KOPT-K1 (cell line): ENCODE data around the gene PLA2G4E.

Experiments used
- H3K27ac ChIP-seq: fragments of 200-600 bp; sonication (generic); 2 replicates; pipeline ENCODE4 v1.5.1; 2016; ENCODE audit warnings: antibody characterized with exemption, mild to moderate bottlenecking, low read depth, low read length; ENCODE audit not compliant: poor library complexity, severe bottlenecking
- H3K36me3 ChIP-seq: fragments of 200-600 bp; sonication (generic); 2 replicates; pipeline ENCODE4 v1.5.1; 2017; ENCODE audit warnings: antibody characterized with exemption, mild to moderate bottlenecking, low read length, moderate library complexity; ENCODE audit not compliant: insufficient read depth
- H3K9me3 ChIP-seq: fragments of 200-600 bp; sonication (generic); 2 replicates; pipeline ENCODE4 v1.5.1; 2017; ENCODE audit warnings: antibody characterized with exemption, low read length, mild to moderate bottlenecking; ENCODE audit not compliant: insufficient read depth, poor library complexity, severe bottlenecking

The PLA2G4E gene

GRCh38 chr15:42059661-42060476 is 39.0 kb upstream of the PLA2G4E start:
- no peaks in the 10 kb centered on the region for H3K9me3 ChIP-seq
- H3K27ac ChIP-seq = no peak overlapping the region
- H3K36me3 ChIP-seq = no peaks in the 10 kb centered on the region

DNA sequence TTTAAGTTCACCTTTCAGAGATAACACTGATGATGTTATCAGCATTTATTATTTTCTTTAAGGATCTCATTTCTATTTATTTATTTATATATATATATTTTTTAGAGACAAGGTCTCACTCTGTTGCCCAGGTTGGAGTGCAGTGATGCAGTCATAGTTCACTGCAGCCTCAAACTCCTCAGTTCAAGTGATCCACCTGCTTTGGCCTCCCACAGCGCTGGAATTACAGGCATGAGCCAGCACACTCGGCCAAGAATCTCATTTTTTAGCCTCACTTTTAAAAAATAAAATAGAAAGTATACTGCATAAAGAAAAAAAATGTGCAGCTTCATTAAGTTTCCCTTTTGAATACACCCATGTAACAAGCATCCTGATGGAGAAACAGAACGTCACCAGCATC is 37.9 kb upstream of the PLA2G4E start:
- Histone ChIP-seq H3K27ac (no peak overlapping the region), H3K36me3 (no peaks in the 10 kb centered on the region), H3K9me3 (no peaks in the 10 kb centered on the region)

GRCh38 chr15:42057799-42058646 is 37.2 kb upstream of the PLA2G4E start:
- Histone ChIP-seq H3K27ac (no peak overlapping the region), H3K9me3 (no peaks in the 10 kb centered on the region), H3K36me3 (no peaks in the 10 kb centered on the region)

GRCh38 chr15:42056934-42057798 is 36.3 kb upstream of the PLA2G4E start:
- no peaks in the 10 kb centered on the region for H3K36me3 ChIP-seq
- H3K27ac ChIP-seq = no peak overlapping the region
- H3K9me3 ChIP-seq = no peaks in the 10 kb centered on the region

DNA sequence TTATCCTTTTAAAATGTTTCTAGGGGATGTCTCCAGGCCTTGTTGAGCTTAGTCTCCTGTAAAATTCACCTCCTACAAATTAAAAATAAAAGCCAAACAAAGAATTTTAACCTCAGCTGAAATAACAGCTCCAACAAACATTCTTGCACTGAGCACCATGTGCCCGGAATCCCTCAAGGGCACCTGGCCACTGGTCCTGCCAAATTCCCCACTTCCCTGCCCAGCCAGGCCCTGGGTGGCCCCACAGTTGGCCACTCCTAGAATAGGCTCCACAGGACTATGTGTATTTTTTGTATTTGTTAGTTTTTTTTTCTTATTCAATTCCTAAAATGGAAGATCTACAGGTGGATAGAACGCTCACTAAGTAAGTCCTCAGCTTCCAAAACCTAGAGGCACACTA is 33.1 kb upstream of the PLA2G4E start:
- no peak overlapping the region for H3K27ac ChIP-seq
- H3K9me3 ChIP-seq = no peaks in the 10 kb centered on the region
- H3K36me3 ChIP-seq = no peaks in the 10 kb centered on the region

DNA sequence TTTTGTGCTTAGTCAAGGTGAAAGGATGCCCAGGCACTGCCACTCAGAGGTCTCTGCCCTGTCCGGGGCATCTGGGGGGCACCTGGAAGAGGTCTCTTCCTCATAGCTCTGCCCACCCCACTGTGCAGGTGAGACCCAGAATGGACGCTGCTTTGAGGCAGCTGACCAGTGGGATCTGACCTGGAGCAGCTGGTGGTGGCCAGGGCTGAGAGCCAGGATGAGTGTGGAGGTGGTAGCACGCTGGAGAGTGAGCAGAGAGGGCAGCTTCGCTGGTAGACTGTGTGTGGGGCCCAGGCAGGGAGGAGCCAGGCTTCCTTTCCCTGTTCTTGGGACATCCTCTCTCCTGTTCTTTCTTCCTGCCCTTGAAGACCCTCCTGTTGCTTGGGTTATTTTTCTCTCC is 32.2 kb upstream of the PLA2G4E start:
- no peaks in the 10 kb centered on the region for H3K36me3 ChIP-seq
- H3K9me3 ChIP-seq = no peaks in the 10 kb centered on the region
- H3K27ac ChIP-seq = no peak overlapping the region

- Histone ChIP-seq H3K36me3 (no peaks in the 10 kb centered on the region), H3K9me3 (no peaks in the 10 kb centered on the region), H3K27ac (no peak overlapping the region)
Measured at GRCh38 chr15:42050484-42051255, 29.8 kb upstream of the PLA2G4E start.

GRCh38 chr15:42048821-42049200 is 28.0 kb upstream of the PLA2G4E start:
- Histone ChIP-seq H3K36me3 (no peaks in the 10 kb centered on the region), H3K9me3 (no peaks in the 10 kb centered on the region), H3K27ac (no peak overlapping the region)

GRCh38 chr15:42048080-42048820 is 27.4 kb upstream of the PLA2G4E start:
- no peaks in the 10 kb centered on the region for H3K9me3 ChIP-seq
- H3K36me3 ChIP-seq = no peaks in the 10 kb centered on the region
- no peak overlapping the region for H3K27ac ChIP-seq

GRCh38 chr15:42046597-42046996 is 25.8 kb upstream of the PLA2G4E start:
- Histone ChIP-seq H3K27ac (no peak overlapping the region), H3K36me3 (no peaks in the 10 kb centered on the region), H3K9me3 (no peaks in the 10 kb centered on the region)

GRCh38 chr15:42045211-42045615 is 24.4 kb upstream of the PLA2G4E start:
- H3K27ac ChIP-seq = no peak overlapping the region
- no peaks in the 10 kb centered on the region for H3K36me3 ChIP-seq
- no peaks in the 10 kb centered on the region for H3K9me3 ChIP-seq

- Histone ChIP-seq H3K27ac (no peak overlapping the region), H3K36me3 (no peaks in the 10 kb centered on the region), H3K9me3 (no peaks in the 10 kb centered on the region)
Measured at GRCh38 chr15:42042602-42043400, 22.0 kb upstream of the PLA2G4E start.

DNA sequence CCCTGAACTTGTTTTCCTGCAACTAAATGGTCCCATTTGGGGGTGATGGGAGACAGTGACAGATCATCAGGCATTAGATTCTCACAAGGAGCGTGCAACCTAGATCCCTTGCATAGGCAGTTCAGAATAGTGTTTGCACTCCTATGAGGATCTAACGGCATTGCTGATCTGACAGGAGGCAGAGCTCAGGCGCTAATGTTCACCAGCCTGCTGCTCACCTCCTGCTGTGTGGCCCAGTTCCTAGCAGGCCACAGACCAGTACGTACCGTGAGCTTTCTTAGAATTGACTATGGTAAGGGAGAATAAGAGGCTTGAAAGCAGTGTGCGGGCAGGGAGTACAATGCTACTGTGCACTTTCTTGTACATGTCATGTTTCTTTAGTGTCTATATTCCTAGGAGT is 17.6 kb upstream of the PLA2G4E start:
- no peaks in the 10 kb centered on the region for H3K36me3 ChIP-seq
- H3K9me3 ChIP-seq = no peaks in the 10 kb centered on the region
- no peak overlapping the region for H3K27ac ChIP-seq
